Lung (tissue), 12 donors: ENCODE results near the gene ATP8B3. TPM values are rescaled to one million over a fixed set of nuclear protein-coding genes. Genes with fewer than 3 reads are reported as not detected.

Experiments
- ATAC-seq: fragments of 200-7000 bp; cut with Tn5 transposase; one replicate; pipeline ENCODE4 v1.9.1; 2020; ENCODE audit warnings: moderate number of reproducible peaks; ENCODE audit not compliant: insufficient read depth, low FRiP score
- DNase-seq, 3 donors: peaks; one replicate each; pipeline ENCODE4 v3.0.0-alpha.2; 2013 to 2017
- H3K27ac ChIP-seq, 2 donors: one replicate each; pipeline ENCODE4 v1.5.1; 2013; ENCODE audit warnings: mild to moderate bottlenecking in 2 of 2, moderate library complexity in 2 of 2, control low read depth in 1 of 2, inconsistent platforms in 1 of 2, low read depth in 1 of 2, low read length in 1 of 2
- H3K27me3 ChIP-seq, 3 donors: one replicate each; pipeline ENCODE4 v1.5.1; 2013; ENCODE audit warnings: low read length in 2 of 3; ENCODE audit not compliant: control insufficient read depth in 3 of 3, insufficient read depth in 3 of 3
- H3K36me3 ChIP-seq, 4 donors: one replicate each; pipeline ENCODE4 v1.5.1; 2013; ENCODE audit warnings: low read length in 4 of 4, mild to moderate bottlenecking in 1 of 4, moderate library complexity in 1 of 4; ENCODE audit not compliant: control insufficient read depth in 4 of 4, insufficient read depth in 4 of 4
- H3K4me1 ChIP-seq, 5 donors: one replicate each; pipeline ENCODE4 v1.5.1; 2013; ENCODE audit warnings: low read length in 5 of 5, mild to moderate bottlenecking in 2 of 5, moderate library complexity in 1 of 5; ENCODE audit not compliant: control insufficient read depth in 5 of 5, insufficient read depth in 5 of 5
- H3K4me3 ChIP-seq: one replicate; pipeline ENCODE4 v1.5.1; 2013; ENCODE audit warnings: mild to moderate bottlenecking, control low read depth, moderate library complexity
- H3K9ac ChIP-seq, 2 donors: one replicate each; pipeline ENCODE4 v1.5.1; 2013; ENCODE audit warnings: low read length in 2 of 2, control low read depth in 1 of 2; ENCODE audit not compliant: insufficient read depth in 1 of 2
- H3K9me3 ChIP-seq, 4 donors: one replicate each; pipeline ENCODE4 v1.5.1; 2013; ENCODE audit warnings: low read length in 3 of 4, mild to moderate bottlenecking in 1 of 4, moderate library complexity in 1 of 4; ENCODE audit not compliant: control insufficient read depth in 4 of 4, insufficient read depth in 3 of 4
- CTCF ChIP-seq: IDR thresholded peaks from 2 replicates; pipeline ENCODE4 v1.5.1; 2012; ENCODE audit warnings: mild to moderate bottlenecking; ENCODE audit errors: control extremely low read depth, extremely low read depth
- WGBS, 2 donors: extraction: QIAGEN DNeasy Blood & Tissue Kit; methylation state at CpG; one replicate each; pipeline ENCODE4 v1.1.7; 2013; 5-methylcytosine and 5-hydroxymethylcytosine counted together
- polyA plus RNA-seq, 2 donors: library from polyadenylated mRNA; stranded (reverse); fragments of 200-250 nt; gene quantifications; one replicate each; pipeline ENCODE4 v1.2.1, GENCODE V29; 2013
- total RNA-seq, 2 donors: library from RNA; depleted of rRNA in 1 of 2; stranded (reverse); fragments of >200 nt in 1 of 2; gene quantifications; one replicate each; pipeline ENCODE4 v1.2.1, GENCODE V29; 2014 to 2021
- donor health status: control.
- donor health status: control.
- donor health status: Bipolar disorder and iron deficiency.
- donor health status: healthy.
- donor health status: DM: yes; HTN: yes; CAD: no.

Gene ATP8B3
- total and polyA plus RNA-seq, 4 donors: 0.69 to 2.4 (median 1.8) TPM

- peaks cover 0 to 6% (median 0%) of the 10 kb centered on the region in 4 donors for H3K36me3 ChIP-seq
- H3K4me1 ChIP-seq: peaks cover 0 to 73% (median 52%) of the 10 kb centered on the region in 5 donors
- no peaks in the 10 kb centered on the region for H3K27me3 ChIP-seq
- ATAC-seq (no peak), DNase-seq (no peak)
- H3K27ac ChIP-seq: peak overlapping the region; percentile 73 to 94
- WGBS, 2 donors: 16 to 38% methylated on average over 13 of the region's 13 CpGs
- no peaks in the 10 kb centered on the region for H3K9me3 ChIP-seq
- no peak overlapping the region for H3K4me3 ChIP-seq
- peak overlapping the region; percentile 19 to 33 for H3K9ac ChIP-seq
- no peak for TF ChIP-seq CTCF
These were observed 43.8 kb upstream of the ATP8B3 start for GRCh38 chr19:1855828-1856255.

GRCh38 chr19:1855040-1855827, 43.2 kb upstream of the ATP8B3 start:
- DNase-seq: peak; percentile 89 to 94 (median 90)
- no peak overlapping the region for H3K4me3 ChIP-seq
- WGBS, 2 donors: 13 to 21% methylated on average over 26 to 33 of the region's 33 CpGs

GRCh38 chr19:1854542-1855039, 42.5 kb upstream of the ATP8B3 start:
- Histone ChIP-seq H3K4me3 (no peak overlapping the region), H3K36me3 (peaks cover 0 to 6% (median 0%) of the 10 kb centered on the region in 4 donors), H3K4me1 (peaks cover 0 to 61% (median 43%) of the 10 kb centered on the region in 5 donors), H3K27ac (peak overlapping the region; percentile 61 to 88), H3K27me3 (no peaks in the 10 kb centered on the region), H3K9ac (no peak overlapping the region), H3K9me3 (no peaks in the 10 kb centered on the region)
- ATAC-seq (no peak), DNase-seq (peak in 1 of 3 donors; percentile 38)
- 63 to 76% methylated on average over 37 of the region's 37 CpGs for WGBS, 2 donors
- TF ChIP-seq CTCF: no peak

More at GRCh38 chr19:1855040-1855827, 43.2 kb upstream of the ATP8B3 start:
- Histone ChIP-seq H3K4me1 (peaks cover 0 to 67% (median 48%) of the 10 kb centered on the region in 5 donors), H3K9me3 (no peaks in the 10 kb centered on the region), H3K27me3 (no peaks in the 10 kb centered on the region), H3K27ac (peak overlapping the region; percentile 73 to 94), H3K9ac (peak overlapping the region in 1 of 2 donors; percentile 33), H3K36me3 (peaks cover 0 to 6% (median 0%) of the 10 kb centered on the region in 4 donors)
- TF ChIP-seq CTCF: no peak
- ATAC-seq: peak; percentile 78
